KMS-11 (cell line): Measurements from ENCODE around the gene TRIM62.
A peak's percentile ranks its signal among the peaks of the same experiment; 100 is the strongest.

Experiments used
- H2AFZ ChIP-seq: fragments of 200-600 bp; sonication (generic); 2 replicates; pipeline ENCODE4 v1.6.1; 2016; ENCODE audit warnings: antibody characterized with exemption, mixed run types, low read depth
- H3K27ac ChIP-seq: fragments of 200-600 bp; sonication (generic); 2 replicates; pipeline ENCODE4 v1.6.1; 2016; ENCODE audit warnings: mild to moderate bottlenecking, mixed run types
- H3K27me3 ChIP-seq: fragments of 200-600 bp; sonication (generic); 2 replicates; pipeline ENCODE4 v1.6.1; 2017; ENCODE audit warnings: mild to moderate bottlenecking, low read depth, mixed run types, moderate library complexity; ENCODE audit not compliant: insufficient read depth
- H3K36me3 ChIP-seq: fragments of 200-600 bp; sonication (generic); 2 replicates; pipeline ENCODE4 v1.6.1; 2017; ENCODE audit warnings: mild to moderate bottlenecking, mixed run types; ENCODE audit not compliant: insufficient read depth
- H3K4me1 ChIP-seq: fragments of 200-600 bp; sonication (generic); 2 replicates; pipeline ENCODE4 v1.6.1; 2016; ENCODE audit warnings: mild to moderate bottlenecking, low read depth, mixed run types; ENCODE audit not compliant: poor library complexity, severe bottlenecking
- H3K4me2 ChIP-seq: fragments of 200-600 bp; sonication (generic); 2 replicates; pipeline ENCODE4 v1.7.0; 2016; ENCODE audit warnings: mild to moderate bottlenecking, mixed run types
- H3K4me3 ChIP-seq: fragments of 200-600 bp; sonication (generic); IDR thresholded peaks from 2 replicates; pipeline ENCODE4 v1.6.1; 2017; ENCODE audit warnings: low read depth, low read length, mixed read lengths; ENCODE audit not compliant: insufficient read depth
- H3K79me2 ChIP-seq: fragments of 200-600 bp; sonication (generic); 2 replicates; pipeline ENCODE4 v1.6.1; 2016; ENCODE audit warnings: low read depth, mixed run types; ENCODE audit not compliant: insufficient read depth
- H3K9ac ChIP-seq: fragments of 200-600 bp; sonication (generic); 2 replicates; pipeline ENCODE4 v1.6.1; 2016; ENCODE audit warnings: mild to moderate bottlenecking, mixed run types
- H4K20me1 ChIP-seq: fragments of 200-600 bp; sonication (generic); 2 replicates; pipeline ENCODE4 v1.6.1; 2016; ENCODE audit warnings: mild to moderate bottlenecking, mixed run types; ENCODE audit not compliant: insufficient read depth
- CTCF ChIP-seq: fragments of 200-600 bp; sonication (generic); conservative IDR thresholded peaks from 2 replicates; pipeline ENCODE4 v1.6.1; 2017; ENCODE audit warnings: low read depth, mild to moderate bottlenecking, antibody characterized with exemption, low read length, moderate library complexity, mixed read lengths

The TRIM62 gene

DNA sequence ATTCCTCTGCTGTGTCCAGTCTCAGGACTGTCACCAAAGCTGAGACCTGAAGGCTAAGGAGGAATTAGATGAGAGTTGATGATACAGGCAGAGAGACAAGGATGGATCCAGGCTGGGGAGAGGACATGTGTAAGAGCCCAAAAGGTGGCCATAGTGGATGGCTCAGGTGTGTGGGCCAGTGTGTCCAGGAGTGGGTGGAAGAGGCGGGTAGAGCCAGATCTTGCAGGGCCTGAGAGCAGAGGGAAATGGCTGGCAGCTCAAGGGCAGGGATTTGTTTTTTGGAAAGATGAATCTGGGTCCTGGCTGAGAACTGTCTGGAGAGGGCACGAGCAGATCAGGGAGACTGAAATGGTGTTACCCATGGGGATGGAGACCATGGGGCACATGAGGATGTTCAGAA, 62.8 kb downstream of the TRIM62 start:
- Histone ChIP-seq H3K9ac (no peak overlapping the region), H3K4me2 (no peak overlapping the region), H3K36me3 (no peaks in the 10 kb centered on the region), H3K4me3 (no peak overlapping the region), H3K4me1 (no peaks in the 10 kb centered on the region), H3K79me2 (no peaks in the 10 kb centered on the region), H3K27me3 (no peaks in the 10 kb centered on the region), H3K27ac (no peak overlapping the region), H4K20me1 (no peaks in the 10 kb centered on the region), H2AFZ (no peak overlapping the region)
- no peak for TF ChIP-seq CTCF

DNA sequence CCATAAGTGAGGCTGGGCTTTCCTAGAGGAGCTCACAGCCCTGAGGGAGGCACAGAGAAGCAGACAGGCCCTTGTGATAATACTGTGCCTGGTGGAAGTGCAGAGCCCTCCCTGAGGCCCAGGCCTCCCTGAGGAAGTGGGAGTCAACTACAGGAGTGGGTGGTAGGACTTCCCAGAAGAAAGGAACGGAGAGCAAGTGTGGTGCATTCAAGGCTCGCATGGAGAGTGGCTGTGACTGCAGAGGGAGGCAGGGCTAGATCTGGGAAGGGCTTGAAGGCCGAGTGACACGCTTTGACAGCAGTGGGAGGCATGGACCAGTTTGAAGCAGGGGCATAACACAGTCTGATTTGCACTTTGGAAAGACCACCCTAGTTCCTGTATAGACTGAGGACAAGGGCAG, 63.6 kb downstream of the TRIM62 start:
- H2AFZ ChIP-seq = no peak overlapping the region
- no peak overlapping the region for H3K9ac ChIP-seq
- no peaks in the 10 kb centered on the region for H3K4me1 ChIP-seq
- no peak overlapping the region for H3K4me2 ChIP-seq
- H3K36me3 ChIP-seq = no peaks in the 10 kb centered on the region
- H3K27ac ChIP-seq = no peak overlapping the region
- no peaks in the 10 kb centered on the region for H3K79me2 ChIP-seq
- no peak overlapping the region for H3K4me3 ChIP-seq
- H3K27me3 ChIP-seq = no peaks in the 10 kb centered on the region
- no peaks in the 10 kb centered on the region for H4K20me1 ChIP-seq
- TF ChIP-seq CTCF = no peak

DNA sequence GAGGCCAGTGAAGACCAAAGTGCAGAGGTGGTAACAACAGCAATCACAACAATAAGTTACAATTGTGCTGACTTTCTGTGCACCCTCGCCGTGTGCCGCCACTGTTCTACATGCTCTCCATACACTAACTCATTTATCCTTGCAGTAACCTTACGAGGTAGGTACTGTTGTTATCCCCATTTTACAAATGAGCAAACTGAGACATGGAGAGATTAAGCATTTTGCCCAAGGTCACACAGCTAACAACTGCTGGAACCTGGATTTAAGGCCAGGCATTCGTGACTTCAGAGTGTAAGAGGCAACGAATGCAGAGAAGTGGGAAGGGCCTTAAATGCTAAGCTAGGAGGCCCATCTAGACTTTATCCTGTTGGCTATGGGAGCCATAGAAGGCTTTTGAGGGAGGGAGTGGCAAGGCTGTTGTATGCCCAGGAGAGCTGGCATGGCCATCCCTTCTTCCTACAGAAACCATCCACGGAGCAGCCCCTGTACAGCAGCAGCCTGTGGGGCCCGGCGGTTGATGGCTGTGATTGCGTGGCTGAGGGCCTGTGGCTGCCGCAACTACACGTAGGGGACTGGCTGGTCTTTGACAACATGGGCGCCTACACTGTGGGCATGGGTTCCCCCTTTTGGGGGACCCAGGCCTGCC, 64.3 kb downstream of the TRIM62 start:
- no peaks in the 10 kb centered on the region for H3K27me3 ChIP-seq
- H3K9ac ChIP-seq = no peak overlapping the region
- TF ChIP-seq CTCF = no peak
- H3K4me3 ChIP-seq = no peak overlapping the region
- no peaks in the 10 kb centered on the region for H3K79me2 ChIP-seq
- no peaks in the 10 kb centered on the region for H3K4me1 ChIP-seq
- no peaks in the 10 kb centered on the region for H3K36me3 ChIP-seq
- H2AFZ ChIP-seq = no peak overlapping the region
- no peak overlapping the region for H3K4me2 ChIP-seq
- H4K20me1 ChIP-seq = no peaks in the 10 kb centered on the region
- no peak overlapping the region for H3K27ac ChIP-seq

- Histone ChIP-seq H3K9ac (no peak overlapping the region), H3K79me2 (no peaks in the 10 kb centered on the region), H4K20me1 (no peaks in the 10 kb centered on the region), H3K36me3 (no peaks in the 10 kb centered on the region), H3K4me2 (no peak overlapping the region), H3K27me3 (no peaks in the 10 kb centered on the region), H2AFZ (no peak overlapping the region), H3K27ac (no peak overlapping the region), H3K4me1 (peaks cover 5% of the 10 kb centered on the region), H3K4me3 (no peak overlapping the region)
- TF ChIP-seq CTCF = 0 out of 2 replicates have a peak, but pooled peaks have one; percentile 23
These were observed 69.9 kb downstream of the TRIM62 start for GRCh38 chr1:33111965-33112364.
